GM12891 (cell line): ENCODE measurements around the gene HSPA8. TPM values are rescaled to one million over a fixed set of nuclear protein-coding genes. Genes with fewer than 3 reads are reported as not detected.
"Not testable (repeated sequence)": the region's sequence is repeated elsewhere in the genome, so short reads cannot be mapped to it uniquely, and the experiment has no call there.

Experiments used
- DNase-seq: peaks from one replicate; pipeline ENCODE4 v3.0.0; 2011; ENCODE audit warnings: low spot score; ENCODE audit not compliant: insufficient read length
- FAIRE-seq: peaks from 2 replicates; lab custom pipeline; 2011; peaks lifted over from hg19 to GRCh38; lab: Jason Lieb, UNC
- PAX5 ChIP-seq: IDR thresholded peaks from 2 replicates; pipeline ENCODE4 v1.6.1; 2011; ENCODE audit warnings: low read length, moderate library complexity, mild to moderate bottlenecking; ENCODE audit not compliant: insufficient read depth, severe bottlenecking
- POLR2A ChIP-seq: IDR thresholded peaks from 2 replicates; pipeline ENCODE4 v1.6.1; 2011; ENCODE audit warnings: low read depth, low read length, control low read depth
- POLR2AphosphoS5 ChIP-seq: IDR thresholded peaks from 2 replicates; pipeline ENCODE4 v1.6.1; 2011; ENCODE audit warnings: low read depth, low read length, control low read depth
- POU2F2 ChIP-seq: IDR thresholded peaks from 2 replicates; pipeline ENCODE4 v1.6.1; 2011; ENCODE audit warnings: low read depth, mild to moderate bottlenecking, control low read depth, low read length, moderate library complexity
- SPI1 ChIP-seq: IDR thresholded peaks from 2 replicates; pipeline ENCODE4 v1.6.1; 2011; ENCODE audit warnings: low read depth, low read length, control low read depth
- TAF1 ChIP-seq: IDR thresholded peaks from 2 replicates; pipeline ENCODE4 v1.6.1; 2011; ENCODE audit warnings: low read depth, low read length, control low read depth
- polyA plus RNA-seq: library from polyadenylated mRNA; unstranded; fragments of >200 nt; gene quantifications from one replicate; pipeline ENCODE4 v1.2.1, GENCODE V29; 2012; ENCODE audit warnings: low read depth, missing spikeins, inconsistent platforms; ENCODE audit not compliant: missing spikeins

HSPA8 gene
- 1,692 TPM for polyA plus RNA-seq

DNA sequence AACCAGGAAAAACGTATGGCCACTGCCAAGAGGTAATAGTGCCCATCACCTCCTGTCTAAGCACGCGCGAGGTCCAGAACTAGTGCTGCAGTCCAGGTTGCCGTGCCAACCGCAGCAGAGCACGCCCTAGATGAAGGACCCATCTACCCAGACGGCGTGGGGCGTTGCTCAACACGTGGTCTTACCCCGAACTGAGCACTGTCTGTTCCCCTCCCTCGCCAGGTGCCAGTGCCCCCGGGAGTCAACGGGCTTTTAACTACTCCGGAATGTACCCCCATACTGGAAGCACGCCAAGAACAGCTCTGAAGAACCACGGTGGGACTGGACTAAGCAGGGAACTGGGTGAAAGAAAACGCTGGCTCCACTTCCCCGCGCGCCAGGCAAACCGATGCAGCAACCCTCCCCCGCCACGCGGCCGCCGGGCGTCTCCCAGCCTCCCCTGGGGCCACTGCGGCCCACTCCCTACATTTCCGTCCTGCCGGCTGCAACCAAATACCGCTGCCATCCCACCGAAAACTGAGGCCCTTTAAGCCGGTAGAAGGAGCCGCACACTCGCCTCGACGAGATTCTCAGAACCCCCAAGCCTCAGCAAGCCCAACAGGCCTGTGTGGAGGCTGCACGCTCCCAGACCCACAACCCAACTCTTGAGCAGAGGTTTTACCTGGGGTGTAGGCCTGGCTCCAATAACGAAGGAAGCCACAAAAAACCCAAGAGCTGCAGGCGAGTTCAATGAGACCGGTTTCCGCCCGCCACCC, at the start of gene HSPA8:
HSPA8 (minus strand) TSS at position 734 of the 755 bp plus-strand sequence. CDS start 812 bp downstream, outside the sequence.
- peak; percentile 52 for FAIRE-seq
- TF ChIP-seq PAX5, result no peak
- TF ChIP-seq POLR2A, result peak; percentile 99
- TF ChIP-seq POLR2AphosphoS5, result peak; percentile 98
- TF ChIP-seq TAF1, result peak; percentile 93
- peak; percentile 89 for TF ChIP-seq POU2F2
- DNase-seq, result no peak

DNA sequence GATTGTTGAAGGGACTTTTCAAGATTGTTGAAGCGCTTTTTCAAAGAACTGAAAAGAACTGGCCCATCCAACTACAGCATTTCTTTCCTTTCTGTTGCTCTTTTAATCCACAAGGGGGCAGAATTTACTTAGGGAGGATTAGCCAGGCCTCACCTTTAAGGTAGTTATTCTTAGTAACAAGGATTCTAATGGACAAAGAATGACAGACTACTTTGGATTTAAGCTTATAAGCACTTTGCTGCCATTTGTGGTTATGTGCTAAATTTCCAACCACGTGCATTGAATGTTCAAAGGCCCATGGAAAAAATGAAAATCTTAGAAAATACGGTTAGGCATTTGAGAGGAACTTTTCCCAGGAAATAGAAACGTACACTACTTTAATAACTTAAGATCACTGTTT, 49.5 kb upstream of the HSPA8 start:
- TF ChIP-seq POLR2A (no peak), SPI1 (no peak), POLR2AphosphoS5 (no peak), TAF1 (no peak), PAX5 (no peak), POU2F2 (no peak)
- peak; percentile 44 for DNase-seq
- no peak for FAIRE-seq

DNA sequence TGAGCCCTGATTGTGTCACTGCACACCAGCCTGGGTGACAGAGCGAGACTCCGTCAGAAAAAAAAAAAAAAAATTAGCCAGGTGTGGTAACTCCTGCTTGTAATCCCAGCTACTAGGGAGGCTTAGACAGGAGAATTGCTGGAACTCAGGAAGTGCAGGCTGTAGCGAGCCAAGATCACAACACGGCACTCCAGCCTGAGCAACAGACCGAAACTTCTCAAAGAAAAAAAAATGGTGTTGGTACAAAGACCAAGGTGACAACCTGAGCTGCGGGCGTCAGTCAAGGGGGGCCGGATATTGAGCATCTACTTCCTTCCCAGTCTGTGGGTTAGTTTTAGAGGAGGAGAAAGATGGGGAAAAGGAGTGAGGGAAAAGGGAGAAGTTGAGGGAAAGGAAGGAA, 48.5 kb upstream of the HSPA8 start:
- TF ChIP-seq PAX5 (no peak), TAF1 (no peak), SPI1 (no peak), POLR2AphosphoS5 (no peak), POU2F2 (no peak)

DNA sequence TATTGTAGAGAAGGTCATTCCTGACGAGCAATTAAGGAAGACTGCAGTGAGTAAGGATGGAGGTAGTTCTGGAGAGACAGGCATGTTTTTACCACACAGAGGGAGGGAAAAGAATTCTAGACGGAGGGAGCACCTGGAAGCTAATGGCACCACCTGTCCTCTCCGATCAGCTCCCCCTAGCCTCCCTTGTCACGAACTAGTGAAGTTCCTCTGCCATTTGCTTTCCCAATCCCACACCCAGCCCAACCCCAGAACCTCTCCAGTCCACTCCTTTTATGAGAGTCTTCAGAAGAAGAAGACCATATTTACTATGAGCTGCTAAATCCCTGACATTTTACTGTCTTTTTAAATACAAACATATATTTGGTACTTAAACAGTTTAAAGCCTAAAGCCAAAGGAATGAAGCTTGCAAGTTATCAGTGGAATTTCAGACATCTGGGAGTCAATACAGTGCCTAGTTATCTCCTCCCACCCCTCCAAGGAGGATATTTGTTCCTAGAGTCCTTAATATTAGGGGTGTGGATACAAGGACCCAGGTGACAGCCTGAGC, 46.1 kb upstream of the HSPA8 start:
- no peak for FAIRE-seq
- TF ChIP-seq POLR2A (no peak), POLR2AphosphoS5 (no peak), TAF1 (no peak), PAX5 (no peak), SPI1 (no peak), POU2F2 (no peak)
- no peak for DNase-seq

More for the DNA sequence above, 48.5 kb upstream of the HSPA8 start:
- no peak for DNase-seq
- no peak for FAIRE-seq

DNA sequence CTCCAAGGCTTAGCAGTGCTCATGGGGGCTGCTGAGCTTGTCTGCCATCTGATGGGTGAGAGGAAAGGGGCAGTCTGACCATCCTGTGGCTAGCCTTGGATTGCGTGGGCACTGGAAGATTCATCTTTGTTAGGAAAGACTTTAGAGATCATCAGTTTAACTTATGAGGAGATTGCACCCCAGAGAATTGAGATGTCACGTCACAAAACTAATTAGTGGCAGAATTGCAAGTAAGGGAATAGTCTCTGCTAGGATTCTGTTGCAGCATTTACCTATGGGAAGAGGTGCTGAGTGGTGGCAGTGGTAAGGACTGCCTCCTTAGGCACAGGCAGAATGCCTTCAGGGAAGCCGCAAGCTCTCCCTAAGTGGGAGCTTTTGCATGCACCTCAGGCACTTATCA, 42.8 kb upstream of the HSPA8 start:
- TF ChIP-seq POLR2A (no peak), PAX5 (no peak), POU2F2 (no peak), SPI1 (no peak), TAF1 (no peak), POLR2AphosphoS5 (no peak)
- DNase-seq, result no peak
- FAIRE-seq, result no peak

DNA sequence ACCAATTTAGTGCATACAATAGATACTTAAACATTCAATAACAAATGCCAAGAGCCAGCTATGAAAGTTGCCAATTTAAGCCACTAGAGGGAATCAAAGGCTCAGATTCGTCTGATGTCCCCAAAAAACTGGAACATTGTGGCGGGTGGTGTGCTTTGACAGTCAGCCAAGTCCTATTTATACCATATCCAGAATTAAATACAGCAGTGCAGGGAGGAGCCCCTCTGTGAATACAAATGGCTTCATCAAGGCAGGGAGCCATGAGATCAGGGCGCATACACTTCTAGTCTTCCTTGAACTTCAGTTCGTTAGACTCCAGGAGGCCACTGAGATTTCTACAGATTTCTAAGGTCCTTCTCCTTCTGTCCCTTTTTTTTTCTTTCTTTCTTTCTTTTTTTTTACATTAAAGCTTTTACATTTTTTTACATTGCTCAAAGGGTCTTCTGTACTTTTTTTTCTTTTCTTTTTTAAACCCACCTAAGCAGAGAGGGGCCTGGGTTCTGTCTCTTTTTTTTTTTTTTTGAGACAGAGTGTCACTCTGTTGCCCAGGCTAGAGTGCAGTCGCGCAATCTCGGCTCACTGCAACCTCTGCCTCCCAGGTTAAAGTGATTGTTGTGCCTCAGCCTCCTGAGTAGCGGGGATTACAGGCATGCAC, 41.5 kb upstream of the HSPA8 start:
- FAIRE-seq, result peak; percentile 74
- DNase-seq, result peak; percentile 30
- TF ChIP-seq POU2F2 (no peak), POLR2AphosphoS5 (no peak), TAF1 (no peak)

DNA sequence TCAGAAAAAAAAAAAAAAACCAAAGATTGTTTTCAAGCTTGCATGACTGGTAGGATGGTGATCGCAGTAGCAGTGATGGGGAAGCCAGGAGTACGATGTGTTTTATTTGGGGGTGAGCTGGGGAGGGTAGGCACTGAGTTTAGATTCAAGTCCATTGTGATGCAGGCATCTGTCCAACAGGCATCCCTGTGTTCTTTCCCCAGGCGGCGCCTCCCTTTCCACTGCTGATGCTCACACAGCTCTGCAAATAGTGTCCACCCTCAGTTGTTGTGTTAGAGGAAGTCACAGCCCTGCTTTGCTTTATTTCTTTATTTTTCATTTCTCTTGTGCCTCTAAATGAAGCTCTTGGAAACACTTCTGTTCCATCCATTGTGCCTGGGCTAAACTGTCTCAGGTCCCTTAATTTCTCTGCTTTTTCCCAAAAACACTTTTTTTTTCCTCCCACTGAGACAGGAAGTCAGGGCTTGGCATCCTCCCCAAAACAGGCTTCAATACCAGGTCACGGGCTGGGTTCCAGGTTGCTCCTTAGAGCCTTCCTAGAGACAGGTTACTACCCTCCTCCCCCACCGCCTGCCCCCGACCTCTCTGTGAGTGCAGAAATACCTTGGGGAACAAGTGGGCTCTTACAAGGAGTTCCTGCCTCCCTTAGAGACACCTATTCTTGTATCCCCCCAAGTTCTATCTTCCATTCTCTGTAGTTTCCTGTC, 38.6 kb upstream of the HSPA8 start:
- no peak for TF ChIP-seq POLR2AphosphoS5
- TF ChIP-seq POU2F2, result no peak
- no peak for TF ChIP-seq SPI1
- TF ChIP-seq PAX5, result no peak
- no peak for TF ChIP-seq TAF1
- TF ChIP-seq POLR2A, result no peak
- no peak for DNase-seq
- FAIRE-seq, result no peak

DNA sequence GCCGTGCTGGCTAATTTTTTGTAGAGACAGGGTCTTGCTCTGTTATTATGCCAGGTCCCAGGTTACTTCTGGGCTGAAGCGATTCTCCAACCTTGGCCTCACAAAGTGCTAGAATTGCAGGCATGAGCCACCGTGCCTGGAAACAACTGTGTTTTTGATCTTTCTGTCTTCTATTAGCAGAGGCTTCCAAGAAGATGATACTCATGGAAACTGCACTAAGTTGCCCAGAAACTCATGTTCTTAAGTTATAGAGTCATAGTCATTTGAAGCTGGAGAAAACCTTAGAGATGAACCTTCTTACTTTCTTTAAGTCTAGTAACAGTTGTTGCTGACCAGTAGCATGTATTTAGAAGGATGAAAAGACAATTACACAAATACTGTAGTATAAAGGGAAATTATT, 37.1 kb upstream of the HSPA8 start:
- FAIRE-seq (no peak), DNase-seq (no peak)
- TF ChIP-seq PAX5, result no peak
- TF ChIP-seq TAF1, result no peak
- TF ChIP-seq POLR2A, result no peak
- TF ChIP-seq POU2F2, result no peak
- no peak for TF ChIP-seq POLR2AphosphoS5
- TF ChIP-seq SPI1, result no peak

DNA sequence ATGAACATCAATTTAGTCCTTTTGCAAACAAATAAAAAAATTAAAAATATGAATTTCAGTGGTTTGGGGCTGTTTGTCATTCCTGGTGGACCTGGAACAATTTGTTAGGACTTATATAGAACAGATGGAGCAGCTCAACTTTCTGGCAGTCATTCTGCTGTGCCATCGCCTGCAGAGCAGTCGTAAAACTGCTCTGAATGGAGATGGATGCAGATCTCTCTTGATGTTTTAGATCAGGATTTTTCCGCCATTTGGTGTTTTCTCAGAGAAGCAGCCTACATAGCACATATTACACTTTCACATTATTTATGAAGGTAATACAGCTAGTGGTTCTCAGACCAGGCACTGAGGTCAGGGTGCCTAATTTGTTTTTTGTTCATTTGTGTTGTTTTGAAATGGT, 31.8 kb upstream of the HSPA8 start:
- no peak for TF ChIP-seq POLR2A
- TF ChIP-seq PAX5, result no peak
- TF ChIP-seq TAF1, result no peak
- no peak for TF ChIP-seq SPI1
- no peak for TF ChIP-seq POU2F2
- TF ChIP-seq POLR2AphosphoS5, result no peak
- FAIRE-seq, result no peak
- no peak for DNase-seq

DNA sequence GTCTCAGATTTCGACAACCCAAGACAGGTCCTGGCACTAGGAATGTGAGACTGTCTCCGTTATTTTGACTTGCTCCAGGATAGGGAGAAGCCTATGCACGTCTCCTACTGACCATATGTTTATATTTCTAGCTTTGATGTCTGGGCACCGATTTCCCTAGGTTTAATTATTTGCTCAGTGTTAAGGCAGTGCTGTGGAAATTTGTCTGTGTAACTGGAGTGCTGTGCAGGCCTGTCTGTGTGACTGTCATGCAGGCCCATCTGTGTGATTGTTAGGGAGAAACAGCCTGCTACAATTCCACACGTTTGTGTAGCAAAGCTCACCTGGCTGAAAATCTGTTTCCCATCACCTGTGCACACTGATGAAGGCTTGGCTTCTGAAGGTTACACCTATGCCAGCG, 29.6 kb upstream of the HSPA8 start:
- FAIRE-seq (no peak), DNase-seq (no peak)
- TF ChIP-seq PAX5 (no peak), TAF1 (no peak), POLR2AphosphoS5 (no peak), POU2F2 (no peak), SPI1 (no peak)

DNA sequence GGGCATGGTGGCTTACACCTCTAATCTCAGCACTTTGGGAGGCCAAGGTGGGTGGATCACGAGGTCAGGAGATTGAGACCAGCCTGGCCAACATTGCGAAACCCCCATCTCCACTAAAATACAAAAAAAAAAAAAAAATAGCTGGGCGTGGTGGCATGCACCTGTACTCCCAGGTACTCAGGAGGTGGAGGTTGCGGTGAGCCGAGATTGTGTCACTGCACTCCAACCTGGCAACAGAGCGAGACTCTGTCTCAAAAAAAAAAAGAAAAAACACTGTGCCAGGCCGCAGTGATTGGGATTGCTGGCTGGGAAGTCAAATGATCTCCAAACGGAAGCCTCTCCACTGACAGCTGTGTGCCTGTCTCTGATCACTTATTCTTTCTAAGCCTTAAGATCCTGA, 28.2 kb upstream of the HSPA8 start:
- DNase-seq, FAIRE-seq: not testable (repeated sequence)

DNA sequence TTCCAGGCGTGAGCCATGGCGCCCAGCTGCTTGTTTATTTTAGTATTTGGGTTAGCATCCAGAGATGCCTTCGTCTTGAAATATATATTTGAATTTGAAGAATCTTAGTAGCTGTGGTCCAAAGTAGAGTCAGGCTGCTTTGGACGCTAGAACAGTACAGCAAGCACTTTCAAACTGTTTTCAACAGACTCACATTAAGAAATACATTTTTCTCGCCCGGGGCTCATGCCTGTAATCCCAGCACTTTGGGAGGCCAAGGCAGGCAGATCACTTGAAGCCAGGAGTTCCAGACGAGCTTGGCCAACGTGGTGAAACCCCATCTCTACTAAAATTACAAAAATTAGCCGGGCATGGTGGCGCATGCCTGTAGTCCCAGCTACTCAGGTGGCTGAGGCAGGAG, 27.0 kb upstream of the HSPA8 start:
- not testable (repeated sequence) for FAIRE-seq, DNase-seq

DNA sequence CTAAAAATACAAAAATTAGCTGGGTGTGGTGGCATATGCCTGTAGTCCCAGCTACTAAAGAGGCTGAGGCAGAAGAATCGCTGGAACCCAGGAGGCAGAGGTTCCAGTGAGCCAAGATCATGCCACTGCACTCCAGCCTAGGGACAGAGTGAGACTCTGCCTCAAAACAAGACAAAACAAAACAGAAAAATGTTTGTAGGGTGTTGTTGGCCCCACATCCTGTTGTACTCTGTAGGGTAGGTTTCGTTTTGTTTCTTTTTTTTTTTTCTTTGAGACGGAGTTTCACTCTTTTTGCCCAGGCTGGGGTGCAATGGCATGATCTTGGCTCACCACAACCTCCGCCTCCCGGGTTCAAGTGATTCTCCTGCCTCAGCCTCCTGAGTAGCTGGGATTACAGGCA, 25.7 kb upstream of the HSPA8 start:
- DNase-seq, FAIRE-seq: not testable (repeated sequence)
